Breast epithelium (tissue), 3 donors: ENCODE results near the gene ARID3A.

Experiments used
- CTCF ChIP-seq, 3 donors: fragments of 450-650 bp; IDR thresholded peaks; one replicate each; pipeline ENCODE4 v1.5.1; 2016 to 2017; ENCODE audit warnings: antibody characterized with exemption in 3 of 3, mild to moderate bottlenecking in 3 of 3, moderate library complexity in 3 of 3
- POLR2A ChIP-seq: fragments of 450-650 bp; IDR thresholded peaks from one replicate; pipeline ENCODE4 v1.6.1; 2016; ENCODE audit warnings: antibody characterized with exemption, mild to moderate bottlenecking, moderate library complexity
- POLR2AphosphoS5 ChIP-seq, 3 donors: sonication (generic); formaldehyde crosslinking; IDR thresholded peaks; one replicate each; pipeline ENCODE4 v1.6.1; 2017; ENCODE audit warnings: antibody characterized with exemption in 3 of 3

GRCh38 chr19:1017115-1017905 lies 91.5 kb downstream of the ARID3A start:
- TF ChIP-seq POLR2A (no peak), CTCF (IDR thresholded peaks at IDR 0.05) (no peak), POLR2AphosphoS5 (IDR thresholded peaks at IDR 0.05) (no peak)
